AG10803 (cell line): ENCODE data around the gene TRABD2B.

ENCODE experiments used
- DNase-seq: peaks from one replicate; pipeline ENCODE4 v3.0.0; 2010; ENCODE audit warnings: low read depth
- H3K4me3 ChIP-seq: 2 replicates; pipeline ENCODE4 v1.5.1; 2011; ENCODE audit warnings: mild to moderate bottlenecking, low read length, control low read depth
- TF ChIP-seq, protein P1 (sequence below): conservative IDR thresholded peaks from 2 replicates; pipeline ENCODE4 v1.5.1; 2011; ENCODE audit warnings: mild to moderate bottlenecking, low read length, control low read depth, inconsistent platforms

Gene TRABD2B

DNA sequence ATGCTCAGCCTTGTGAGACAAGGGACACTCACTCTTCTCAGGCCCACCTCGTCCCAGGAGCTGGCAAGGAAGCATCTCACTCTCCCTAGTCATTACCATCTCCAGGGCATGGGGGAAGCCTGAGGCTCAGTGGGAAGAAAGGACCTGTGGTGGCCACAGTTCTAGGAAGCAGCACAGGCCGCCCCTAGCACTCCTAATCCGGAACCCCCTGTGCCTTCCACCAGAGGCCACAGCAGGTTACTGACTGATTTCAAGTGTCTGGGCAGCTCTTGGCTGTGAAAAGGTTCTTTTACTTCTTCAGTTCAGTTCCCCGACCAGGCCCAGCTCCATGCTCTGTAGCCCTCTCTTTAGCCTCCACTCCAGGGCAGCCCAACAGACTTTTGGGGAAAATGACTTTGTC is 84.4 kb downstream of the TRABD2B start:
- TF ChIP-seq, protein P1, sequence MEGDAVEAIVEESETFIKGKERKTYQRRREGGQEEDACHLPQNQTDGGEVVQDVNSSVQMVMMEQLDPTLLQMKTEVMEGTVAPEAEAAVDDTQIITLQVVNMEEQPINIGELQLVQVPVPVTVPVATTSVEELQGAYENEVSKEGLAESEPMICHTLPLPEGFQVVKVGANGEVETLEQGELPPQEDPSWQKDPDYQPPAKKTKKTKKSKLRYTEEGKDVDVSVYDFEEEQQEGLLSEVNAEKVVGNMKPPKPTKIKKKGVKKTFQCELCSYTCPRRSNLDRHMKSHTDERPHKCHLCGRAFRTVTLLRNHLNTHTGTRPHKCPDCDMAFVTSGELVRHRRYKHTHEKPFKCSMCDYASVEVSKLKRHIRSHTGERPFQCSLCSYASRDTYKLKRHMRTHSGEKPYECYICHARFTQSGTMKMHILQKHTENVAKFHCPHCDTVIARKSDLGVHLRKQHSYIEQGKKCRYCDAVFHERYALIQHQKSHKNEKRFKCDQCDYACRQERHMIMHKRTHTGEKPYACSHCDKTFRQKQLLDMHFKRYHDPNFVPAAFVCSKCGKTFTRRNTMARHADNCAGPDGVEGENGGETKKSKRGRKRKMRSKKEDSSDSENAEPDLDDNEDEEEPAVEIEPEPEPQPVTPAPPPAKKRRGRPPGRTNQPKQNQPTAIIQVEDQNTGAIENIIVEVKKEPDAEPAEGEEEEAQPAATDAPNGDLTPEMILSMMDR, result no peak
- no peak for DNase-seq

DNA sequence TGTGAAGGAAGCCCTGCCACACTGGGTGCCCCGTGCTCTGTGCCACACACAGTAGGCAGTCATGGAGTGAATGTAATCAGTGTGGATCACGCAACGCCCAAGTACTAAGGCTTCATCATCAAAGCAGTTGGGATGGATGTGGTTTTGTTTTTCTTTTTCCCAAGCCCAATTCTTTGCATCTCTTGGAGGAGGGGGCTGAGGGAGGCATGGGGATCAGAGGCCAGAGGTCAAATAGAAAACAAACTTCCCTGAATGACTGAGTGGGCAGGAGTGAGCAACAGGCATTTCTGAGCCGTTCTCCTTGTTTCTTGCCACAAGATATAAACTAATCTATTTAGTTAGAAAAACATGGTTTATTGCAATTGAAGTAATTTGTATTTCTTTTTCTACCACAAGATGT is 85.3 kb downstream of the TRABD2B start:
- TF ChIP-seq, protein P1, result no peak
- no peak overlapping the region for H3K4me3 ChIP-seq
- DNase-seq, result no peak

More for the DNA sequence above, 84.4 kb downstream of the TRABD2B start:
- H3K4me3 ChIP-seq, result no peak overlapping the region

DNA sequence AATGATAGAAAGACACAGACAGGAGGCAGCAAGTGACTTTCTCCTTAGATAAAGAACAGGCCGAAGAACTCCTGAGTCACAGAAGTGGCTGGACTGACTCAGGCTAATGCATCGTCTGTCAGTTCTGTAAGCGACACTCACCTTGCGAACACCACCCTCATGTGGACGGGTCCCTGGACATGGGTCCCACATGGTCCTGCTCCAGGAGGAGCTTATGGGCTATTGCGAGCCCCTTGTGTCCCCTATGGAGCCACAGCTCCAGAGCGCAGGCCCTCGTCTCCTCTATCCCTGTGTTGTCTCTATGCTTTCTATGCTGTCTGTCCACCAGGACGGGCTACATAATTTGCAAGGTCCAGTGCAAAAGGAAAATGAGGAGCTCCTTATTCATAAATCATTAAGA is 85.8 kb downstream of the TRABD2B start:
- DNase-seq, result no peak
- TF ChIP-seq, protein P1, result no peak

DNA sequence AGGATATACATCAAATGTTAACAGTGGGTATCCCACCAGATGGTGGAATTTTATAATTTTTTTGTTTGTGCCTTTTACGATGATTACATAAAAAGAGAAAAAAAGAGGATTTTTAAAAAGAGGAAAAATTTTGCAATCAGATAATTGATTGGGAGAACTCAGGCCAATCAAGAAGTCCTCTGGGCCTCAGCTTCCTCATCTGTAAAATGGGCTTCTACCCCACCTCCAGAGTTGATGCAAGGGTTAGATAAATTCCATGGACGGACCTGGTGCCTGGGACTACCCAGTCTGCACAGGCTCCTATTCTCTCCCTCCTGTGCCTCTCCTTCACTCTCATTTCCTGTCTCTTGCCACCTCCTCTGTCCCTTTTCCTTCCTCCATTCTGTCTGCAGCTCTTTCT is 88.9 kb downstream of the TRABD2B start:
- TF ChIP-seq, protein P1, result no peak
- DNase-seq, result no peak
- no peak overlapping the region for H3K4me3 ChIP-seq

More for the DNA sequence above, 85.8 kb downstream of the TRABD2B start:
- H3K4me3 ChIP-seq, result no peak overlapping the region

DNA sequence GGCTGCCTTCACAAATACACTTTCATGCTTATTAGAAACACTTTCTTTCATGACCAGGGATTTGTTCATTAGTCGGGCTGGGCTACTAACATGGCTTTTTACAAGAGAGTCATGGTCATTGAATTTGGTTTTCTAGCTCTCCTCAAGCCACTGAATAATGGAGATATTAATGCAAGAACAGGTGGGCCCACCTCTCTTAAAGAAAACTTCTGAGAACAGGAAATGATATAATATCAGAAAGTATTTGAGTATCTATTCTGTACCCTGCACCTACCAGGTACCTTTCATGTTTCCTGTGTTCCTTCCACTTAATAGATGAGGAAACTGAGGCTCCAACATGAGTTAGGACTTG is 90.0 kb downstream of the TRABD2B start:
- DNase-seq, result no peak
- H3K4me3 ChIP-seq, result no peak overlapping the region
- TF ChIP-seq, protein P1, result no peak

DNA sequence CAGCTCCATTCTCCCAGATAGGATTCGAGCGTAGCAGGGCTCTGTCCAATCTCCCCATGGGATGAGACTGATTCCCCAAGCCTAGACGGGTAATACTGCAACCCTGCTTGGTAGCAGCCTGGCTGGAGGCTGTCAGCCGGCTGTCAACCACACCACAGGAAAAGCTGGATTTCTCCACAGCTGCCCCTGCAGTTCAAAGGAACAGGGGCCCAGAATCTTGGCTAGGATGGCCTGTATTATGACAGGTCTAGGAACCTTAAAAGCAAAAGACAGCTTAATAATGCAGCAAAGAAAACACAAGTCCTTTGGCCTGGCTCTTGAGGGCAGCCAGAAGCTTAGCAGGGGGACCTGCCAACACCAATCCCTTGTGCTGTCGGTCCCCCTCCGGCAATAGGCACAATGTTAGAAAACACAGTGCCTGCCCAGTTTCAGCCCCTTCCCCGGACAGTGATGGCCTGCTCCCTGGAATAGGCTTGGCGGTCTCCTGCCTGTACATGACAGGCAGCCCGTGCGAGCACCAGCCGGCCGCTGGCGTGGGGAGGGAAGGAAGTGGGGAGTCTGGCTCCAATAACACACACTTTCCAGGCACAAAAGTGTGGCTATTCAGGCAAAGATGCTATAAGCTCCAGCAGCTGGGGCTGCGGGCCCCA is 90.5 kb downstream of the TRABD2B start:
- no peak for DNase-seq
- no peak overlapping the region for H3K4me3 ChIP-seq
- TF ChIP-seq, protein P1, result no peak

DNA sequence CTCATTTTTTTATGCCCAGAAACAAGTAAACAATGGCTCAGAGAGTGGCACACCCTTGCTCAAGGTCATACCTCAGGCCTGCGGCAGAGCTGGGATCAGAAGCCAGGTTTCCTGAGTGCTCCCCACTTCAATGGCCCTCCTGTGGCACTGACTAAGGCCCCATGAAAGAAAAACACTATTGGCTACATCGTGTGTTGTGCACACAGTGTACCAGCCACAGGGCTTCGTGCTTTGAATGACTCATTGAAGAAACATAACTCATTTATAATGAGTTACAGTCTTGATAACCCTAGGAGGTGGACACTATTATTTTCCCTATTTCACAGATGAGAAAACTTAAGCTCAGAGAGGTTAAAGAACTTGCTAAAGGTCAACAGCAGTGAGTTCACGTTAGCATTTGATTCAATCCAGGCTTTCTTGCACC is 91.2 kb downstream of the TRABD2B start:
- DNase-seq, result no peak
- TF ChIP-seq, protein P1, result no peak
- H3K4me3 ChIP-seq, result no peak overlapping the region
